H1 (cell line): Measurements from ENCODE around the gene SPSB2. TPM values are rescaled to one million over a fixed set of nuclear protein-coding genes. Genes with fewer than 3 reads are reported as not detected.

ENCODE experiments used
- ASH2L ChIP-seq: fragments of 200-600, 300-600 bp; sonication (generic); IDR thresholded peaks from one replicate; pipeline ENCODE4 v1.7.1; 2017; ENCODE audit warnings: low read length
- ATF2 ChIP-seq: IDR thresholded peaks from 2 replicates; pipeline ENCODE4 v1.6.1; 2012; ENCODE audit warnings: low read length, inconsistent platforms
- BRCA1 ChIP-seq: IDR thresholded peaks from 2 replicates; pipeline ENCODE4 v1.6.1; 2012; ENCODE audit warnings: low read depth, low read length, improper control_type of control experiment
- CEBPB ChIP-seq: IDR thresholded peaks from 2 replicates; pipeline ENCODE4 v1.6.1; 2012; ENCODE audit warnings: low read depth, low read length
- CHD1 ChIP-seq: IDR thresholded peaks from 2 replicates; pipeline ENCODE4 v1.6.1; 2012; ENCODE audit warnings: low read depth, low read length, improper control_type of control experiment
- CTBP2 ChIP-seq: IDR thresholded peaks from 2 replicates; pipeline ENCODE4 v1.7.0; 2011; ENCODE audit warnings: borderline replicate concordance, mild to moderate bottlenecking, moderate library complexity, mixed read lengths, low read length; ENCODE audit not compliant: insufficient read depth, insufficient read length
- EGR1 ChIP-seq: IDR thresholded peaks from 2 replicates; pipeline ENCODE4 v1.6.1; 2011; ENCODE audit warnings: low read depth, low read length, borderline replicate concordance
- FOSL1 ChIP-seq: IDR thresholded peaks from 2 replicates; pipeline ENCODE4 v1.6.1; 2011; ENCODE audit warnings: mild to moderate bottlenecking, low read depth, low read length, moderate library complexity; ENCODE audit not compliant: insufficient read depth
- GABPA ChIP-seq: IDR thresholded peaks from 2 replicates; pipeline ENCODE4 v1.6.1; 2011; ENCODE audit warnings: mild to moderate bottlenecking, low read length, moderate library complexity, borderline replicate concordance; ENCODE audit not compliant: insufficient read depth
- KDM4A ChIP-seq: IDR thresholded peaks from one replicate; pipeline ENCODE4 v1.7.1; 2012; ENCODE audit warnings: low read depth, mild to moderate bottlenecking, moderate library complexity, low read length, inconsistent platforms; ENCODE audit not compliant: severe bottlenecking
- MAX ChIP-seq: IDR thresholded peaks from 2 replicates; pipeline ENCODE4 v1.6.1; 2012; ENCODE audit warnings: inconsistent platforms
- NANOG ChIP-seq: IDR thresholded peaks from 2 replicates; pipeline ENCODE4 v1.6.1; 2011; ENCODE audit warnings: low read length, low read depth, mild to moderate bottlenecking, inconsistent platforms; ENCODE audit not compliant: insufficient read depth, poor library complexity, severe bottlenecking
- RAD21 ChIP-seq, 2 experiments: IDR thresholded peaks in 1 of 2; conservative IDR thresholded peaks in 1 of 2; 2 replicates each; pipeline ENCODE4 v1.6.1; 2011; ENCODE audit warnings: low read depth in 2 of 2, low read length in 2 of 2, improper control_type of control experiment in 1 of 2, inconsistent platforms in 1 of 2, mild to moderate bottlenecking in 1 of 2, moderate library complexity in 1 of 2
- RBBP5 ChIP-seq: IDR thresholded peaks from 2 replicates; pipeline ENCODE4 v1.7.1; 2012; ENCODE audit warnings: low read depth, mild to moderate bottlenecking, inconsistent platforms, low read length, moderate library complexity, borderline replicate concordance
- RNF2 ChIP-seq: fragments of 200-900, 300-1000 bp; sonication (generic); IDR thresholded peaks from 2 replicates; pipeline ENCODE4 v1.7.1; 2016; ENCODE audit warnings: borderline replicate concordance, low read depth, mild to moderate bottlenecking, antibody characterized with exemption, low read length; ENCODE audit not compliant: poor library complexity, severe bottlenecking; ENCODE audit errors: missing control alignments
- RXRA ChIP-seq: IDR thresholded peaks from 2 replicates; pipeline ENCODE4 v1.6.1; 2011; ENCODE audit warnings: low read depth, mild to moderate bottlenecking, low read length, moderate library complexity; ENCODE audit not compliant: insufficient read depth
- SP2 ChIP-seq: IDR thresholded peaks from 2 replicates; pipeline ENCODE4 v1.6.1; 2012; ENCODE audit warnings: mild to moderate bottlenecking, low read length, inconsistent platforms
- TBP ChIP-seq: IDR thresholded peaks from 2 replicates; pipeline ENCODE4 v1.6.1; 2011; ENCODE audit warnings: low read depth, low read length, improper control_type of control experiment
- USF2 ChIP-seq: IDR thresholded peaks from 2 replicates; pipeline ENCODE4 v1.6.1; 2011; ENCODE audit warnings: low read length, improper control_type of control experiment
- YY1 ChIP-seq: IDR thresholded peaks from 2 replicates; pipeline ENCODE4 v1.6.1; 2011; ENCODE audit warnings: low read depth, mild to moderate bottlenecking, low read length
- polyA plus RNA-seq, 7 experiments: library from polyadenylated mRNA; depleted of rRNA in 3 of 7; stranded (reverse) in 5 of 7; unstranded in 2 of 7; fragments of >200 nt in 5 of 7; fragments of 200-250 nt in 2 of 7; gene quantifications; 1 replicate in 5 of 7; 2 replicates in 1 of 7; 4 replicates in 1 of 7; pipeline versions ENCODE4 v1.2.1 to v1.2.3, GENCODE V29; 2011 to 2013; ENCODE audit warnings: missing spikeins in 2 of 7, mixed read lengths in 2 of 7
- total RNA-seq: library from RNA; stranded (reverse); fragmentation: NEBNext Ultra II Directional; extraction: Animal tissue kit (Norgen Biotek cat#: 25700); gene quantifications from 2 replicates; pipeline ENCODE4 v1.2.1, GENCODE V29; 2021

The SPSB2 gene
- total and polyA plus RNA-seq, 2 of the 8 experiments (the other 6 are each of a cell fraction or from before 2014, with no cell fraction given): 13.0 to 23.2 TPM

- no peak for TF ChIP-seq NANOG
- TF ChIP-seq CEBPB: no peak
- no peak for TF ChIP-seq EGR1
- no peak for TF ChIP-seq CTBP2
- peak; percentile 75; the same call in 1 of the 2 replicates for TF ChIP-seq GABPA
- TF ChIP-seq RNF2: no peak
- peak; percentile 54; the same call in 1 of the 2 replicates for TF ChIP-seq USF2
- no peak for TF ChIP-seq RXRA
- no peak for TF ChIP-seq CHD1
- TF ChIP-seq MAX: peak; percentile 82
- no peak for TF ChIP-seq ATF2
- peak; percentile 81 for TF ChIP-seq ASH2L
- TF ChIP-seq SP2: peak; percentile 64
- no peak for TF ChIP-seq TBP
- no peak for TF ChIP-seq BRCA1
- peak; percentile 40 for TF ChIP-seq KDM4A
- no peak for TF ChIP-seq RAD21 (IDR thresholded peaks at IDR 0.05 in 1 of 2, conservative IDR thresholded peaks at IDR 0.05 in 1 of 2; ENCODE audit: low read depth in 2 of 2, low read length in 2 of 2)
- TF ChIP-seq YY1: peak; percentile 84; the same call in 1 of the 2 replicates
- TF ChIP-seq FOSL1: no peak
- peak; percentile 79; the same call in 1 of the 2 replicates for TF ChIP-seq RBBP5
Measured at GRCh38 chr12:6851921-6852650, 21.0 kb downstream of the SPSB2 start, which contains the start of gene USP5 (continued).
